Endothelial cell of umbilical vein (primary cell): Measurements from ENCODE around the gene RSPH1. TPM values are rescaled to one million over a fixed set of nuclear protein-coding genes. Genes with fewer than 3 reads are reported as not detected.

Source experiments
- BruUV-seq: library from RNA; stranded (reverse); fragments of 400-500 nt; replicated peaks from 2 replicates; lab custom pipeline; 2021; lab: Mats Ljungman, UMichigan
- CTCF ChIA-PET: fragments of 300-600, 350-600 bp; sonication (Branson Sonifier 250); formaldehyde crosslinking; loops from one replicate; lab custom pipeline; 2021; ENCODE audit warnings: antibody characterized with exemption, inconsistent platforms; lab: Charles Lee
- POLR2A ChIA-PET: fragments of 300-600, 350-600 bp; sonication (Branson Sonifier 250); formaldehyde crosslinking; loops from one replicate; lab custom pipeline; 2021; ENCODE audit warnings: antibody characterized with exemption, inconsistent platforms; lab: Charles Lee
- DNase-seq: peaks from one replicate; pipeline ENCODE4 v3.0.0-alpha.2; 2011; ENCODE audit warnings: low read depth, low spot score
- FAIRE-seq: peaks from 2 replicates; lab custom pipeline; 2011; peaks lifted over from hg19 to GRCh38; lab: Jason Lieb, UNC
- H2AFZ ChIP-seq: 2 replicates; pipeline ENCODE4 v1.6.0; 2012; ENCODE audit warnings: low read depth, low read length, control low read depth, inconsistent platforms
- H3K27ac ChIP-seq: 2 replicates; pipeline ENCODE4 v1.5.1; 2011; ENCODE audit warnings: low read depth, mild to moderate bottlenecking, control low read depth, low read length, moderate library complexity; ENCODE audit not compliant: insufficient read depth
- H3K27me3 ChIP-seq, 2 experiments: 2 replicates each; pipeline versions ENCODE4 v1.6.0 to v1.6.1; 2011; ENCODE audit warnings: low read length in 2 of 2, mixed read lengths in 1 of 2; ENCODE audit not compliant: control insufficient read depth in 2 of 2, insufficient read depth in 2 of 2
- H3K36me3 ChIP-seq, 2 experiments: 2 replicates in 1 of 2; 3 replicates in 1 of 2; pipeline ENCODE4 v1.5.1; 2011; ENCODE audit warnings: low read length in 2 of 2, mild to moderate bottlenecking in 1 of 2, moderate library complexity in 1 of 2; ENCODE audit not compliant: control insufficient read depth in 2 of 2, insufficient read depth in 2 of 2; ENCODE audit errors: extremely low read depth in 1 of 2
- H3K4me1 ChIP-seq: 3 replicates; pipeline ENCODE4 v1.5.1; 2011; ENCODE audit warnings: mild to moderate bottlenecking, low read length; ENCODE audit not compliant: control insufficient read depth, insufficient read depth; ENCODE audit errors: extremely low read depth
- H3K4me2 ChIP-seq: 2 replicates; pipeline ENCODE4 v1.6.1; 2011; ENCODE audit warnings: low read length, control low read depth, mixed read lengths; ENCODE audit not compliant: insufficient read depth
- H3K4me3 ChIP-seq, 3 experiments: fragments of 200-600 bp in 1 of 3; sonication (generic), shearing (Covaris generic) in 1 of 3; replicated peaks in 1 of 3; 2 replicates each; pipeline ENCODE4 v1.5.1; 2011 to 2016; ENCODE audit warnings: control low read depth in 3 of 3, low read length in 3 of 3, mild to moderate bottlenecking in 2 of 3, inconsistent platforms in 1 of 3, low read depth in 1 of 3, moderate library complexity in 1 of 3; ENCODE audit not compliant: insufficient read depth in 1 of 3
- H3K79me2 ChIP-seq: 2 replicates; pipeline ENCODE4 v1.6.0; 2012; ENCODE audit warnings: low read length, inconsistent platforms; ENCODE audit not compliant: control insufficient read depth, insufficient read depth
- H3K9ac ChIP-seq: replicated peaks from 2 replicates; pipeline ENCODE3; 2011; ENCODE audit warnings: low read length, control low read depth; ENCODE audit not compliant: insufficient read depth; ENCODE audit errors: extremely low read depth
- H3K9me1 ChIP-seq: replicated peaks from 3 replicates; pipeline ENCODE4 v1.6.0; 2011; ENCODE audit warnings: mild to moderate bottlenecking, low read length; ENCODE audit not compliant: control insufficient read depth, insufficient read depth; ENCODE audit errors: extremely low read depth
- H3K9me3 ChIP-seq: replicated peaks from 2 replicates; pipeline ENCODE4 v1.5.1; 2012; ENCODE audit warnings: low read length, inconsistent platforms; ENCODE audit not compliant: control insufficient read depth, insufficient read depth
- H4K20me1 ChIP-seq: replicated peaks from 2 replicates; pipeline ENCODE3; 2011; ENCODE audit warnings: mild to moderate bottlenecking, low read length; ENCODE audit not compliant: control insufficient read depth, insufficient read depth; ENCODE audit errors: extremely low read depth
- EZH2 ChIP-seq: IDR thresholded peaks from 2 replicates; pipeline ENCODE4 v1.6.1; 2012; ENCODE audit warnings: borderline replicate concordance, low read depth, mild to moderate bottlenecking, moderate library complexity, low read length, inconsistent platforms; ENCODE audit not compliant: severe bottlenecking
- FOS ChIP-seq: IDR thresholded peaks from 2 replicates; pipeline ENCODE4 v1.6.1; 2011; ENCODE audit warnings: mild to moderate bottlenecking, low read length, moderate library complexity, borderline replicate concordance; ENCODE audit not compliant: insufficient read depth
- GATA2 ChIP-seq: IDR thresholded peaks from 2 replicates; pipeline ENCODE4 v1.7.0; 2011; ENCODE audit warnings: low read depth, mild to moderate bottlenecking, moderate library complexity, mixed read lengths, low read length; ENCODE audit not compliant: insufficient read length, insufficient read depth
- JUN ChIP-seq: IDR thresholded peaks from 2 replicates; pipeline ENCODE4 v1.6.1; 2011; ENCODE audit warnings: borderline replicate concordance, low read depth; ENCODE audit not compliant: insufficient read length, insufficient read depth
- MYC ChIP-seq: IDR thresholded peaks from one replicate; pipeline ENCODE4 v1.6.1; 2011; ENCODE audit warnings: mild to moderate bottlenecking, low read depth, low read length
- POLR2A ChIP-seq: IDR thresholded peaks from 2 replicates; pipeline ENCODE4 v1.6.1; 2012; ENCODE audit warnings: low read depth, mild to moderate bottlenecking, control low read depth, low read length
- POLR2AphosphoS5 ChIP-seq: IDR thresholded peaks from 2 replicates; pipeline ENCODE4 v1.6.1; 2012; ENCODE audit warnings: low read depth, mild to moderate bottlenecking, control low read depth, low read length, moderate library complexity; ENCODE audit not compliant: insufficient read depth
- dilution Hi-C: fragments of 300-500 bp; cut with MboI; formaldehyde crosslinking; loops from one replicate; pipeline ENCODE4 v1.15.0; 2019; ENCODE audit warnings: low sequenced_read_pairs; ENCODE audit not compliant: extremely low pct_ligation_motif_present
- intact Hi-C: fragments of 100-400 bp; cut with micrococcal nuclease; formaldehyde crosslinking; loops from one replicate; pipeline ENCODE4 v1.10.0; 2022
- polyA plus RNA-seq, 4 experiments: library from polyadenylated mRNA; depleted of rRNA in 3 of 4; stranded (reverse) in 3 of 4; unstranded in 1 of 4; fragments of >200 nt; gene quantifications; 2 replicates each; pipeline versions ENCODE4 v1.2.1 to v1.2.3, GENCODE V29; 2011 to 2012; ENCODE audit warnings: missing spikeins in 1 of 4
- total RNA-seq: library from RNA; stranded (reverse); gene quantifications from 2 replicates; pipeline ENCODE4 v1.2.3, GENCODE V29; 2021
- TF ChIP-seq, protein P1 (sequence below): IDR thresholded peaks from 2 replicates; pipeline ENCODE4 v1.6.1; 2011; ENCODE audit not compliant: insufficient read depth, insufficient read length
- TF ChIP-seq, protein P2 (sequence below), 2 donors: IDR thresholded peaks; 1 replicate in 1 of 2; 2 replicates in 1 of 2; pipeline ENCODE4 v1.5.1; 2011; ENCODE audit warnings: low read length in 2 of 2, mild to moderate bottlenecking in 2 of 2, moderate library complexity in 2 of 2, control low read depth in 1 of 2, inconsistent platforms in 1 of 2, low read depth in 1 of 2; ENCODE audit not compliant: insufficient read depth in 1 of 2; ENCODE audit errors: extremely low read depth in 1 of 2

RSPH1 gene
- total and polyA plus RNA-seq, 2 donors (not counting 3 experiments of a cell fraction or from before 2014, with no cell fraction given), result 0.08 TPM; not detected in 1

DNA sequence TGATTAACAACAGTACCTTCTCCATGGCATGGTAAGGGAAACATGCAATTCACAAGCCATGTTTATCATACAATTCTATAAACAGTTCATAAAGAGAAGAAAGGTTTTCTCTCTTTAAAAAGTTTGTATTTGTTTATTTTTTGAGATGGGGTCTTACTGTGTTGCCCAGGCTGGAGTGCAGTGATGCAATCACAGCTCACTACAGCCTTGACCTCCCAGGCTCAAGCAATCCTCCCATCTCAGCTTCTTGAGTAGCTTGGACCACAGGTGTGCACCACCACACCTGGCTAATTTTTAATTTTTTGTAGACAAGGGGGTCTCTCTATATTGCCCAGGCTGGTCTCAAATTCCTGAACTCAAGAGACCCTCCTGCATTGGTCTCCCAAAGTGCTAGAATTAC is 45.6 kb upstream of the RSPH1 start:
- Histone ChIP-seq H3K9ac (no peak overlapping the region), H3K9me1 (no peaks in the 10 kb centered on the region), H3K27me3 (no peaks in the 10 kb centered on the region), H3K9me3 (no peaks in the 10 kb centered on the region), H3K4me3 (no peak overlapping the region), H2AFZ (no peak overlapping the region), H3K4me2 (no peak overlapping the region), H3K36me3 (no peaks in the 10 kb centered on the region), H3K4me1 (no peaks in the 10 kb centered on the region), H4K20me1 (no peaks in the 10 kb centered on the region), H3K27ac (no peak overlapping the region), H3K79me2 (no peaks in the 10 kb centered on the region)
- FAIRE-seq, result no peak
- DNase-seq, result no peak
- ChIA-PET CTCF (no interaction called here), POLR2A (no interaction called here)
- intact Hi-C loops (no loop called here), dilution Hi-C loops (no loop called here)
- BruUV-seq, result no TSS peak
- TF ChIP-seq POLR2AphosphoS5 (no peak), MYC (no peak), EZH2 (no peak), GATA2 (no peak), POLR2A (no peak), JUN (no peak), FOS (no peak)
- TF ChIP-seq, protein P1, sequence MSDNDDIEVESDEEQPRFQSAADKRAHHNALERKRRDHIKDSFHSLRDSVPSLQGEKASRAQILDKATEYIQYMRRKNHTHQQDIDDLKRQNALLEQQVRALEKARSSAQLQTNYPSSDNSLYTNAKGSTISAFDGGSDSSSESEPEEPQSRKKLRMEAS, result no peak
- TF ChIP-seq, protein P2, sequence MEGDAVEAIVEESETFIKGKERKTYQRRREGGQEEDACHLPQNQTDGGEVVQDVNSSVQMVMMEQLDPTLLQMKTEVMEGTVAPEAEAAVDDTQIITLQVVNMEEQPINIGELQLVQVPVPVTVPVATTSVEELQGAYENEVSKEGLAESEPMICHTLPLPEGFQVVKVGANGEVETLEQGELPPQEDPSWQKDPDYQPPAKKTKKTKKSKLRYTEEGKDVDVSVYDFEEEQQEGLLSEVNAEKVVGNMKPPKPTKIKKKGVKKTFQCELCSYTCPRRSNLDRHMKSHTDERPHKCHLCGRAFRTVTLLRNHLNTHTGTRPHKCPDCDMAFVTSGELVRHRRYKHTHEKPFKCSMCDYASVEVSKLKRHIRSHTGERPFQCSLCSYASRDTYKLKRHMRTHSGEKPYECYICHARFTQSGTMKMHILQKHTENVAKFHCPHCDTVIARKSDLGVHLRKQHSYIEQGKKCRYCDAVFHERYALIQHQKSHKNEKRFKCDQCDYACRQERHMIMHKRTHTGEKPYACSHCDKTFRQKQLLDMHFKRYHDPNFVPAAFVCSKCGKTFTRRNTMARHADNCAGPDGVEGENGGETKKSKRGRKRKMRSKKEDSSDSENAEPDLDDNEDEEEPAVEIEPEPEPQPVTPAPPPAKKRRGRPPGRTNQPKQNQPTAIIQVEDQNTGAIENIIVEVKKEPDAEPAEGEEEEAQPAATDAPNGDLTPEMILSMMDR (IDR thresholded peaks at IDR 0.05; ENCODE audit: extremely low read depth in 1 of 2, insufficient read depth in 1 of 2, low read depth in 1 of 2, low read length in 2 of 2), result no peak
